GM08714 (cell line): ENCODE results near the gene GAL3ST1.
"Not testable (repeated sequence)": the region's sequence is repeated elsewhere in the genome, so short reads cannot be mapped to it uniquely, and the experiment has no call there.

Experiments
- H3K4me3 ChIP-seq: fragments of 200-500 bp; sonication (Bioruptor generic); 2 replicates; pipeline ENCODE4 v1.5.1; 2014; ENCODE audit warnings: mild to moderate bottlenecking, low read length, inconsistent platforms
- ZNF274 ChIP-seq: IDR thresholded peaks from 2 replicates; pipeline ENCODE4 v1.6.1; 2012; ENCODE audit warnings: mild to moderate bottlenecking, low read depth, low read length

GAL3ST1 gene

GRCh38 chr22:30574095-30574981, at the start of gene GAL3ST1:
TSS of gene GAL3ST1 (minus strand) at chr22:30574665. CDS start at chr22:30557392, 17,273 bp downstream.
- H3K4me3 ChIP-seq: no peak within 1 kb of the TSS
- TF ChIP-seq ZNF274: no peak

DNA sequence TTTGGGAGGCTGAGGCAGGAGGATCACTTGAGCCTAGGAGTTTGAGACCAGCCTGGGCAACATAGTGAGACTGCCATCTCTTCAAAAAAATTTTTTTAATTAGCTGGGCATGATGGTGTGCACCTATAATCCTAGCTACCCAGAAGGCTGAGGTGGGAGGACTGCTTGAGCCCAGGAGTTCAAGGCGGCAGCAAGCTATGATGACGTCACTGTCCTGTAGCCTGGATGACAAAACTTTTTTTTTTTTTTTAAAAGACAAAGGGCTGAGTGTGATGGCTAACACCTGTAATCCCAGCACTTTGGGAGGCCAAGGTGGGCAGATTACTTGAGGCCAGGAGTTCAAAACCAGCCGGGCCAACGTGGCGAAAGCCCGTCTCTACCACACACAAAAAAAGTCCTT, 45.4 kb upstream of the GAL3ST1 start:
- H3K4me3 ChIP-seq: not testable (repeated sequence)

GRCh38 chr22:30617819-30618218, 43.4 kb upstream of the GAL3ST1 start:
- no peak for TF ChIP-seq ZNF274
- no peak overlapping the region for H3K4me3 ChIP-seq

- H3K4me3 ChIP-seq: no peak overlapping the region
- no peak for TF ChIP-seq ZNF274
Observed at GRCh38 chr22:30615543-30615954, 41.1 kb upstream of the GAL3ST1 start.

DNA sequence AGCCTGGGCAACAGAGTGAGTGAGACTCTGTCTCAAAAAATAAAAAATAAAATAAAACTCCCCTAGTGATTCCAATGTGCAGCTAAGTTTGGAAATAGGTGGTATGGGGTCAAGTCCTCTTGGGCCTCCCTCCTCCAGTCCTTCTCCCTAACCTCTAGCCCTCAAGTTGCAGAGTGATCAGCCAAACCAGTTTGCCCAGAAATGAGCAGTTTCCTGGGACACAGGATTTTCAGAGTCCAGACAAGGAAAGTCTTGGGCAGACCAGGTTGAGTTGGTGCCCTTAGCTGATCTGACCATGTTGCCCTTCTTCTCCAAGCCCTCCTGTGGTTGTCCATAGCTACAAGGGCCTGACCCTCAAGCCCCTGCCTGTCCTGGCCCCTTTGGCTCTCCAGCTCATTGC, 40.4 kb upstream of the GAL3ST1 start:
- no peak overlapping the region for H3K4me3 ChIP-seq
- TF ChIP-seq ZNF274: no peak

GRCh38 chr22:30614268-30614667, 39.8 kb upstream of the GAL3ST1 start:
- no peak overlapping the region for H3K4me3 ChIP-seq
- TF ChIP-seq ZNF274: no peak

GRCh38 chr22:30612789-30613188, 38.3 kb upstream of the GAL3ST1 start:
- no peak for TF ChIP-seq ZNF274
- H3K4me3 ChIP-seq: no peak overlapping the region

DNA sequence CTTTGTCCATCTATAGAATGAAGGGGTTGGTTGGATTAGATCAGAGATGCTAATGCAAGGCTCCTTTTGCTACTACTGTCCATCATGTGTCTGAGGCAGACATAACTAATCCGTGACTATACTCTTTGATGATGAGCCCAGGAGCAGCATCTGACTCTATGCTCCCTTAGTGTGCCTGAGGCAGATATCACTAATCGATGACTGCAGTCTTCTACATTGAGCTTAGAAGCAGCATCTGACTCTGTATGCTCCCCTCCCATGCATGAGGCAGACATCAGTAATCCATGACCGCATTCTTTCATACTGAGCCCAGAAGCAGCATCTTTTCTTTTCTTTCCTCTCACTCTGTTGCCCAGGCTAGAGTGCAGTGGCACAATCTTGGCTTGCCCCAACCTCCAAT, 36.7 kb upstream of the GAL3ST1 start:
- H3K4me3 ChIP-seq: no peak overlapping the region
- no peak for TF ChIP-seq ZNF274

DNA sequence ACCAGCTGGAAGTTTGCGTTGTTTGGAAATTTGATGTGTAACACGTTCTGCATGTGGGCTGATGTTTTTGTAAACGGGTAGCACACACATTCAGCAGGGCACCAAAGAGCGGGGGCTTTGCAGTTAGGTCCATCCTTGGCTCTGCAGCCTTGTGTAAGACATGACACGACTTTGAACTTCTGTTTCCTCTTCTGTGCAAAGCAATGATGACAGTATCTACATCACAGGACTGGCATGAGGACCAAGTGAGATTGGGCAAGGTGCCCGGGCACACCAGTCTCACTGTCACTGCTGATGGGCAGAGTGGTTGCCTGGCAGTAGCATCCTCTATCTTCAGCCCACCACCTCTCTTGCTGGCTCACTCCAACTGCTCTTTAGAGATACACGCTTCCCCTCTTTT, 35.8 kb upstream of the GAL3ST1 start:
- TF ChIP-seq ZNF274: no peak
- no peak overlapping the region for H3K4me3 ChIP-seq

DNA sequence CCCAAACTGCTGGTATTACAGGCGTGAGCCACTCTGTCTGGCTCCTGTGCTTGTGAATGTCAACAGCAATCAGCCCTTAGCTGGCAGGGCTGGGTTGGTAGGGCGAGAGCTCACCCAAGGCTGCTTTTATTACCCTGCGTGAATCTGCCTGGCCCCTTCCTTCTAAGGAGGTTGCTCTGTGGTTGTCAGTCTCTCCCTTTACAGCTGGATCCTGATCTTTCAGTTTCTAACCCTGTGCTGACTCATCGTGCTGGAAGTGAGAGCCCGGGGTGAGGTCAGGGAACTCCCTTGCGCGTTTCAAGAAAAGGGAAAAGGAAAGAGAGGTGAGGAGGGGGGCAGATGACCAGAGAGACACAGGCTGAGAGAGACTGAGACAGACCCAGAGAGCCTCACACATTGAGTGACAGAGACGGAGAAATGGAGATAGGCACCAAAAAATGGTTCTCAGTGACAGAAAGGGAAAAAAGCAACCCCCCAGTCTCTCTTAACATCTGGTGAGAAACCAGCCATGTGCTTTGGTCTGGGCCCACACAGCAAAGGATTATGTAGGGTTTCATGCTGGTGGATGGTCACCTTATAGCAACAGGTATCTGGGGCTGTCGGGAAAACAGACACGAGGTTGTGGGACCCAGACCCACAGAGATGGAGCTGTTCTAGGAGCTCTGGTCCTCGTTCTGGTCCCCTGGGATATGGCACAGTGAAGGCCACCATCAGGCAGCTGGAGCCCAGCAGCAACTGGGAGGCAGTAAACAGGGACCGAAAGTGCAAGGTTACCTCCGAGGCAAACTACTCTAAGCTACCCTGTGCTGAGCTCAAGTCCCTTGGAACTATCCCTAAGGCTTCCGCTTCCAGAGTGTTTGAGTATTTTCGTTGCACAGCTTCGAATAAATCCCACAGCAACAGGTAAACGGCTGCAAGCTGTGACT, 35.1 kb upstream of the GAL3ST1 start:
- H3K4me3 ChIP-seq: no peak overlapping the region
- TF ChIP-seq ZNF274: no peak

DNA sequence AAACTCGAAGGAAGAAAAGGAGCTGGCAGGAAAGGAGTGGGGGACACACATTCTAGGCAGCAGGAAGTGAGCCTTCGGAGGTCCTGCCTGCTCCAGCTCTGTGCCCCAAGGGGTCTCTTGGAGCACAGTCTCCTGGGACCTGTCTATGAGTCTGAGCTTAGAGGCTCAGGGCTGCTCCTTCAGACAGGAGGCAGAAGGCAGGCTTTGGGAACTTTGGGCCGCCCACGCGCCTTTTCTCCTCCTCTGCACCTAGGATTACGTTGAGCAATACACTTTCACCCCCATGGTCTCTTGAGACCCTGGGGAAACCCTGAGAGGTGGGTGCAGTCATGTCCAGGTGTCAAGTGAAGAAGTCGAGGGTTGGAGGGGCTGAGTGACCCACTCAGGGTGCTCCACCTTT, 33.5 kb upstream of the GAL3ST1 start:
- no peak for TF ChIP-seq ZNF274
- no peak overlapping the region for H3K4me3 ChIP-seq

GRCh38 chr22:30607300-30607930, 33.0 kb upstream of the GAL3ST1 start:
- no peak overlapping the region; the same call in 1 of the 2 replicates for H3K4me3 ChIP-seq
- no peak for TF ChIP-seq ZNF274

DNA sequence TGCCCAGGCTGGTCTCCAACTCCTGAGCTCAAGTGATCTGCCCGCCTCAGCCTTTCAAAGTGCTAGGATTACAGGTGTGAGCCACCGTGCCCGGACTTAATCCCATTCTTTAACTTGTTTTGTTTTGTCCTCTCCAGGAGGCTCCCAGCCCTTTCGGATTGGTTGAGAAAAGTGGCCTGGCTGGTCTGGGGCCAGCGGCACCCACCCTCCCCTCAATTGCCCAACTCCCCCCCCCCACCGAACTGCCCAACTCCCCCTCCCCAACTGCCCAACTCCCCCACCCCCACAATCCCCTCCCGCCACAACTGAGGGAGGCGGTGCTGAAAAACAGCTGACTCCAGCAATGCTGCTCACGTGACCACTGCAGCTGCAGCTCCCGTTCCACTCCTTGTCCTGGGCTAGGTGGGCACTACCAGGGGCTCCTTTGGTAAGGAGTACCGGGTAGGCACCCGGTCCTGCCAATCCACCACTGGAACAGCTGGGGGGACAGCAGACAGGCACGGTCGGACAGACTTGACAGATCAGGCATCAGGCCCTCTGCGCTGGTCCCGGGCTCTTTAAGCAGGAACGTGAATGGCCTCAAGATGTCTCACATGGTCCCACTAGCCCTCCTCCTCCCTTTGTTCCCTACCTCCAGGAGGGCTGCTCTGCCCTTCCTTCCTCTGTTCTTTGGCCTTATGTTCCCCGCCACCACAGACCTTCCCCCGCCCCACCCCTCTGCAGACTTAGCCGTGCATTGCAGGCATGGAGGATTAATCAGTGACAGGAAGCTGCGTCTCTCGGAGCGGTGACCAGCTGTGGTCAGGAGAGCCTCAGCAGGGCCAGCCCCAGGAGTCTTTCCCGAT, 32.2 kb upstream of the GAL3ST1 start, which contains the start of gene TCN2:
Gene TCN2 (plus strand): TSS at position 720 of the 845 bp plus-strand sequence. CDS start 158 bp downstream, outside the sequence.
- H3K4me3 ChIP-seq: peak within 1 kb of the TSS; percentile 61; the same call in 1 of the 2 replicates
- TF ChIP-seq ZNF274: no peak

DNA sequence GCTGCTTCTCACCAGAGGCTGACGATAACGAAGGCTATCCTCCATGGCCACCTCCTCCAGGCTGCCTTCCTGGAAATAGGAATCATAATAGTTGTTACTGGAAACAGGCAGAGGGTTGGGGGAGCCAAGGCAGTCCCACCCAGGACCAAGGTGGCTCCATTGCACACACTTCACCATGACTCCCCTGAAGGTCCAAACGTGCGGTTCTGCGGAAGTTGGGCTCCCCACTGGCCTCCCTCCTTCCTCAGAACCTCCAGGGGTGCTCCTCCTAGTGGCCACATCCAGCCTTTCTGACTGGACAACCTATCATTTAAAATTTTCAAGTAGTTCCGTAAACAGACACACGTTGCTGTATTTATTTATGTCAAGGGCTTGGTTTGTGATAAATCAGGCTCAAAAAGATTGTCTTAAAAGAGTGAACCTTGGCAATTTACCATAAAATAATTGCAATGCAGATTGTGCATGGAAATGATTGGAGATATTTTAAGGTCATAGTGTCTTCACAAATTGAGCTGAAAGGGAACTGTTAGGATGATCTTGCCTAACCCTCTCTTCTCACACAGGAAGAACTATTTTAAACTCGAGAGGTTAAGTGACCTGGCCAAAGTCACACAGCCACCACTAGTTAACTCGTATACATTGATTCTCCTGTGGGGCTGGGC, 31.1 kb upstream of the GAL3ST1 start:
- no peak for TF ChIP-seq ZNF274

More for the DNA sequence above, 31.1 kb upstream of the GAL3ST1 start:
- H3K4me3 ChIP-seq: no peak overlapping the region; the same call in 1 of the 2 replicates
